Measurements from ENCODE around the gene RNGTT.
A peak's percentile ranks its signal among the peaks of the same experiment; 100 is the strongest.

The RNGTT gene

DNA sequence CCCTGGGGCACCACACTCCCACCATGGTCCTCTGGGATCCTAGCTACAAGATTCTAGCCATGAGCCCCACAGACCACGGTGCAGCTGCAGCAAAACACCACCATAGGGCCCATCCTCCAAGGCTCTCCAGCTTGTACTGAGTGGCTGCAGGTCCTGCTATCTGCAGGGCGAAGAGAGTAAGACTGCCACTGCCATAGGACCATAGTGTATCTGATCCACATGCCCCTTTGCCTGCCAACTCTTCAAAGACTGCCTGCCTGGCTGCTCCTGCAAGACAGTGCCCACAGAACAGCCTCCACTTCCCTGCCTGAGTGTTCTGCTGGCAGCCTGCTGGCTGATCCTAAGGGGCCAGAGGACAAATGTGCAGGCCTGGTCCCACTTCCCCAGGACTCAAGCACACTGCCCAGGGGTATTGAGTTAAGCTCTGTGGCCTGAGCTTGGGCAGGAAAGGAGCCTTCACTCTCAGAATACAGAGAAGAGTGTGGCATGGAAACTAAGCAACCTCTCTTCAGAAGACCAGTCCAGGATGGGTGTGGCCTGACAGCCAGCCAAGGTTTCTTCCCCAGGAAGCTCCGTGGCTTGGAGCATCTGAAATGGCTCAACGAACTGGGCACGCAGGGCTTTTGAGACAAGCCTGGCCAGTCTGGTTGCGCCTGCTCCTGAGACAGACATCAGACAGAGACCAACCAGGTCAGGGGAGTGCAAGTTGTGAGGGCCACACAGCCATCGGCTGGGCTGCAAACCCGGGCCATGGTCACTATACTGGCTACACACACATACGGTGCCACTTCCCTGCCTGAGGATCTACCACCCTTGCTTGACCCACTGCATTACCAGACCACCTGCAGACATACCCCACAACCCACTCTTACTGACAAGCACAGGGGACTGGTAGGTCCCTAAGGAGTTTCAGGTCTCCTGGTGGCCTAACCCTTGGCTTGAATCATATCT, 54.5 kb downstream of the RNGTT start:
- DNase-seq = peak; percentile 71

GRCh38 chr6:88907148-88907547, 56.3 kb downstream of the RNGTT start:
- DNase-seq = peak; percentile 47

- DNase-seq = peak; percentile 33
Observed at GRCh38 chr6:88899569-88900316, 63.7 kb downstream of the RNGTT start.

- DNase-seq = no peak
Observed at GRCh38 chr6:88895911-88896310, 67.5 kb downstream of the RNGTT start.

DNA sequence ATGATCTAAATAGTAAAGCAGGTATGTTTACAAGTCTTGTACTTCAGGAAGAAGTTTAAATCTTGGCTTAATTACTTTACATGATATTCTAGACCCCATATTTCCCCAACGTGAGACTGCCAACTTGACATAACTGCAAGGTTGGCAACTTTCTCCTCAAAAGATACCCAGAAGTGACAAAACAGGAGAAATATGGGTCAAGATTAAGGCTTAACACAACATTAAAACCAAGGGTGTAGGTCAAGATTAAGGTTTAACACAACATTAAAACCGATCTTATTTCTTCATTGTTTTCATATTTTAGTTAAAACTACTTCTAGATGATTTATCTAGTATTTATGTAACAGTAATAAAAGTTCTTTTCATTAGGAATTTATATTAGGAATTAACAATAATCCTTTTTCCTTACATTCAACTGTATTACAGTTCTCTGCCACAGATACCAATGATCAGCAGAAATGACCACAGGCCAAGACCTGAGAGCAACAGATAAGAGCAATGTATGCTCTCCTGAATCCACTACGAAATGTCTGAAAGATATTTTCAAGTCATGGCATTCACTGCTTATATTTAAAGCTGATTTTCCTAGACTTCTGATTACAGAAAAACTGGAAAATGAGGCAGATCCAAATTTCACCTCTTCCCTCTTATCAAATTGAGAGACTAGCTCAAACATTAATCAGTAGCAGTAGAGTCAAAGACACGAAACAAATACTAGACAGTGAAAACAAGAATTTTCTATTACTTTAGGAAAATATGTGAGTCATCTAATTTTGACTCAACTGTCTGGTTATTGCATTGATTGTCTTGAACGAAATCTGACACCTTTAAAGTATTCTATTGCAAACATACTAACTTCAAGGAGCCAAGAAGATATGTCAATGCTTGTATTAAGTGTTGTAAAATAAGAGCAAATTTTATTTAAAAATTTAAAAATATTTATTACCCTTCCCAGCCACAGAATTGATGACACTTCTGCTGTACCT, 72.3 kb downstream of the RNGTT start:
- DNase-seq = peak; percentile 83

DNA sequence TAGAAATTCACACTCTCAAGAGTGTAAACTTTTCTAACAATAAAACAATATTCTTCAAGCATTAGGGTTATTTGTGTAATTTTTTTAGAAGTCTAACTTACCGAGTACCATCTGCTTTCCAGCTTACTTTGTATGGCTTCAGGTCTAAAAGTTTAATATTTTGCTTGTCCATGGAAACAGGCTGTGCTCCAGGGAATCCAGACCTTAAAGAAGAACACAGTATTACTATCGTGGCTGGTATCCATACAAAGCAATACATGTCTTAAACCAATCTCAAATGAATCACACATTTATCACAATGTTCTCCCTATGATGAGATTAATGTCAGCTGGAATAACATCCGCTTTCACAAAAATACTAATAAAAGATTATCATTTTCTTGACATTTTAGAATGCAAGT, 73.0 kb downstream of the RNGTT start:
- DNase-seq = no peak

DNA sequence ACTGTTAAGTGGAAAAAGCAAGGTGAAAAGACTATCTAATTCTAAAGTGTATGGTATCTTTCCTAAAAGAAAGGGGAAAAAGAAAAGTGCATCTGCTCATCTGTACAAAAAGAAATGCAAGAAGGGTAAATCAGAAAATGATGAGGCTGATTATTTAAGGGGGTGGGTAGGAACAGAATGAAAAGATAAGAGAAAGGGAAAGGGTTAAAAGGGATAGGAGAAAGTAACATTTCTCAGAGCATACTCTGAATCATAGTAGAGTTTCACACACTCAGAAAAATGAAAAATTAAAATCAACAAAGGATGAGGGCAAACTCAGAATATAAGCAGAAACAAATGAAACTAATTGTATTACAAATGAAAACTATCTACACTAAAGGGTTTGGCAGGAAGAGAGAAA, 79.1 kb downstream of the RNGTT start:
- DNase-seq = no peak

DNA sequence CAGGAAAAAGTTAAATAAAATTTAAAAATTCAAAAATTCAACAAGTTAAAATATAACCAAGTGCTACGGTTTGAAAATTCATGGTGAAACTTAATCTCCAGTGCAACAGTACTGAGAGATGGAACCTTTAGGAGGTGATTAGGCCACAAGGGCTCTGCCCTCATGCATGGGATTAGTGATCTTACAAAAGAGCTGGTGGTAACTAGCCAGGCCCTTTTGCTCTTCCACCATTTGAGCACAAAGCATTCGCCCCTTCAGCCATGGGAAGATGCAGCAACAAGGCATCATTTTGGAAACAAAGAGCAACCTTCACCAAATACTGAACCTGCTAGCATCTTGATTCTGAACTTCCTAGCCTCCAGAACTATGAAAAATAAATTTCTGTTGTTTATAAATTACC, 80.9 kb downstream of the RNGTT start:
- DNase-seq = no peak

DNA sequence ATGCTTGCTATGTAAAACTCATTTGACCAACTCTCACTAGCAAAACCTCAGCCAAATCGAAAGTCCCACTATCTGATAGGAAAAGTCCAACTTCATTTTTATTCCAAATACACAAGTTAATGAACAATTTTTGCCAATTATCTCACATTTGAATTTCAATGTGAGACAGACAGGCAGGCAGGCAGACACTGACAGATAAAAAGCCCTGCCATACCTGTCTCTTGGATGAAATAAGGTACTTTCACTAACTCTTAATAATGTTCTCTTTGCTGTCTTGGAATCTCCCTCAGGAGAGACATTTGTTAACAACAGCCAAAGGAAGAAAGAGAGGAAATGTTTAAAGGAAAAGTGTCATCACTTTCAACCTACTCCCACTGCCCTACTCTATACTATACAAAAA, 82.0 kb downstream of the RNGTT start:
- no peak for DNase-seq

DNA sequence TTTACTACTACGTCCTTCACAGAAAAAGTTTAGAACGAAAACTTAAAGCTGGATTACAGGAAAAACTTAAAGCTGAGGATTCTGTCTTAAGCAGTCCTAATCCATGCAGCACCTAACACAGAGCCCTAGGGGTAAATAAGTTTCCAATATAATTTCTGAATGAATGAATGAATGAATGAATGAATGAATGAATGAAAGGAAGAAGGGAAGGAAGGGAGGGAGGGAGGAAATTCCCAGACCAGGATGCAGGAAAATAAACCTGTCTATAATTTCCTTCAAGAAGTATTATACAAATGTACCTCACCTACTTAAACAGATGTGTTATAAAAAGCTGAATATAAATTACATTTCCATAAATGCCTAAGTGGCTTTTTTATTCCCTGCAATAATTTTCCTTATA, 83.4 kb downstream of the RNGTT start:
- no peak for DNase-seq

GRCh38 chr6:88877893-88878292, 85.5 kb downstream of the RNGTT start:
- no peak for DNase-seq

GRCh38 chr6:88872962-88873361, 90.5 kb downstream of the RNGTT start:
- no peak for DNase-seq

DNA sequence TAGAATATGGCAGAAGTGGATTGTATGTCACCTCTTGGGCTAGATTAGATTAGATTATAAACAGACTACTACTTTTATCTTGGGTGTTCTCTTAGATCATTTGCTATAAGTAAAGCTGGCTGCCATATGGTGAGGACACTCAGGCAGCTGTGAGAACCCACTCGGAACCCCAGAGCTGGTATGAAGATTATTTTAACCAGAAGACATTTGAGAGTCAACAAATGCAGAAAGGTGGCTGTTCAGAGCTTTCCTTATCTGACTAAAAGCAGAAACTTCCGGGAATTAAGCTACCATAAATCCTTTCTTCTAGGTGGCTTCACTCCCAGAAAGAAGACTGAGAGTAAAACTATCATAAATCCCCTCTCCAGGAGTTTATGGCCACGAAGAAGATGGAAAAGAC, 91.9 kb downstream of the RNGTT start:
- no peak for DNase-seq

DNA sequence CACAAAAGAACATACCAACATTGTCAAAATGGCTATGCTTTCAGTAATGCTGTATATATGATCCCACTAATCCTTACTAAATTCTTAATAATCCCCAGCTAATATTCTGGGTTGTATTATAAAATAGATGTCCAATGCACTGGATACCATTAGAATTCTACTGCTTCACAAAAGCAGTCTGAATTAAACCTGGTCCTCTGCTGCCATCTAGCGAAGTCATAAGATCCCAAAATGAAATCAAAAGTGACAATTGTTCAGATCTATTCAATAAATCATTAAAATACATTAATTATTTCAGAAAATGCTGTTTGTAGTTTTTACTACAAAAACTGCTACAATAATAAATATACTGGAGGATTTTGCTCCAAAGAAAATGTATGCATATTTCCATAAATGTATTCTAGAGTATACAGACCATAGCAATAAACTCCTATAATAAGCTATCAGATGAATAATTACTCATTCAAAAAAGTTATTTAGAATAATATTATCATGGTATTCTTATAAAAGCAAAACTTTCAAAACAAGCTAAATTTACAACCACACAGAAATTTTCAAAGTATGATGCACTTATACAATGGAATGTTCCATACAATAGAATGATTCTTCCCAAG, 92.6 kb downstream of the RNGTT start:
- DNase-seq = peak; percentile 82

DNA sequence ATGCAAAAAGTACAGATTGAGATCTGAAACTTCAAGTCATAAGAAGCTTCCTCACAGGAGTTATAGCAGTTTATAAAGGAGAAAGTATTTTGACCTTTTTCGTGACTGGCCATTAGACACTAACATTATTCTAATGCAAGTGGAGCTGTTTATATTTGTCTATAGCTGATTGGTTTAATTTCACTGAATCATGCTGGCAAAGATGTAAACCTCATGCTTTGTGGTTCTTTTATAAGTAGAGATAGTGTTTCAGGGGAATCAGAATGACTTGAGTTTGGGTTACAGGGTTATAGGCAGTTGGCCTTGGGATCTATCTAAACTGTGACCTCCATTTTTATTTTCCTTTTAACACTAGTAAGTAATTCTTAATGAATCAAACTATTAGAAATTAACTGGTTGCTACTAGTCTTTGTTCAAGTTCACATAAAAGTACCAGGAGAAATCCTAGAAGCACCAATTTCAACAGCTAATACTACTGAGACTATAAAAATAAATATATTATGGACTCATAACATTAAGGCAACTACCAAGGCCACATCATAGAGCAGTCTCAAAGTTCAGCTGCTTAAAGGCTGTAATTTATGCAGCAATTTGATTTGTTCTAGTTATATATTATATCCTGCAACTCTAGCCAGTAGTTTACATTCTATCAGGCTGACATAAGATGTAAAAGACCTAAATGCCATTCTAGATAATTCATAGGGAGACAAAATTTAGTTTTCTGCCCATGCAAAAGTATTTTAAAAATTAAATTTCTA, 94.0 kb downstream of the RNGTT start:
- peak; percentile 40 for DNase-seq

DNA sequence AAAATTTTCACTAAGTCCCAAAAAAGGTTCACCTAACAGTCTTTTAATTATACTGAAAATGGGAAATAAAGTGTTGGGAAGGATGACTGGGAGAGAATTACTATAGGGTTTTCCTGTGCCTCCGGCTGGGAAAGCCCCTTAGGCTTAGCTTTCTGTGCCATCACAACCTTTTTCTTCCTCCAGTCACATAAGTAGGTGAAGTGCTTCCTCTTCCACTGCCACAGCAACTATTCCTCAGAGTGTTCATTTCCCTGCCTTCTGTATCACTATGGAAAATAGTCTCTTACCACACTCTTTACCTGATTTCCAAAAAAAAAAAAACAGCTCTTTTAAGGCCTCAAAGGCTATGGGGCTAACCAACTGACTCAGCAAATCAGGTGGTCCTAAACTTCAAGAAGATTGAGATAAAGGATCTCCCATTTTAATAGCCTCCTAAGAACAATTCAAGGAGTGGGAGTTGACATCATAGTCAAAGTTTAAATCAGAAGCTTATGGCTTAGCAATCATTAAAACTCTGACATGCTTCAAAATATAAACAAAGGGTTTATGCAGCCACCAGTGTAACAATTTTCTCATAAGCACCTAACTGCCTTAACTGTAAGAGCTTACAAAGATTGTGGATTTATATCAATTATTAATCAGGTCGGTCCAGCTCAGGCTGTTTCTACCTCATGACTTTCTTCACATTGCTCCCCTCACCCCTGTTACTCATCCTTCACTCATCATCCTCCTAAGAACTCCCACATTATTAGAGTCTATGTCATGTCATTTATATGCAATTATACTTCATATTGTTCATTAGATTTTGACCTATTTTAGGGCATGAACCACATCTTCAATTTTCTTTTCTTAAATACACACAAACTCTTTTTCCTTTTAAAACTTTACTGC, 95.3 kb downstream of the RNGTT start:
- DNase-seq = peak; percentile 6

DNA sequence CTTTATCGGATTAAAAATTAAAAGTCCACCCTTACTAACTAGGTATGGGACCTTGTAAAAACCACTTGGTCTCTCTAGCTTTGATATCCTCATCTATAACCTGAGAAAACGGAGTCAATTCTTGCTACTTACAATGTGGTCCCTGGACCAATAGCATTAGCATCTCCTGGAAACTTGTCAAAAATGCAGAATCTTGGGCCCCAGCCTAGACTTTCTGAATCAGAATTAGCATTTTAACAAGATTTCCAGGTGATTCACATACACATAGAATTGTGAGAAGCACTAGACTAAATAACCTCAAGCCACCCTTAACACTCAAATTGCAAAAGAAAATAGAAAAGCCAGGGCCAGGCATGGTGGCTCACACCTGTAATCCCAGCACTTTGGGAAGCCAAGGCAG, 96.6 kb downstream of the RNGTT start:
- DNase-seq = no peak

DNA sequence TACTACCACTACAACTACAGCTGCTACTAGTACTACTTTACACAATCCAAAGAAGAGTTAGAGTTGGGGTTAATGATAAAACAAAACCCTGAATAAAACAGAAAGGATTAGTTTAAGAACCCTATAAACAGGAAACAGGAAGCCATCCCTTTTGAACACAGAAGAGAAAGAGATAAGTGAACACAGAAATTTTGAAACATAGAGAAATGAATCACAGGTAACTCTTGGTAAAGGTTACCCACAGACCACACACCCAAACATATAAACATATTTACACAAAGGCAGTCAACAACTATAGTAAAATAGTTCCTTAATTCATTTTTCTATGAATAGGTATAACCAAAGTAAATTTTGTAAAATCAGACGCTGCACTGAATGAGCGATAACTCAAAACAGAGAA, 98.1 kb downstream of the RNGTT start:
- no peak for DNase-seq

- DNase-seq = no peak
Observed at GRCh38 chr6:88864359-88865054, 98.9 kb downstream of the RNGTT start.

- DNase-seq = no peak
Observed at GRCh38 chr6:88860310-88860709, 103.1 kb downstream of the RNGTT start.
